Liver (tissue), 9 donors: Measurements from ENCODE around the gene ADGRL2. TPM values are rescaled to one million over a fixed set of nuclear protein-coding genes. Genes with fewer than 3 reads are reported as not detected.

Experiments used
- DNase-seq: peaks from one replicate; pipeline ENCODE4 v3.0.0-alpha.2; 2017; ENCODE audit warnings: low spot score
- H3K27ac ChIP-seq, 2 donors: one replicate each; pipeline ENCODE4 v1.7.0; 2013; ENCODE audit warnings: inconsistent platforms in 2 of 2, low read length in 2 of 2, control low read depth in 1 of 2, low read depth in 1 of 2, mild to moderate bottlenecking in 1 of 2
- H3K27me3 ChIP-seq, 4 donors: one replicate each; pipeline versions ENCODE4 v1.6.1 to v1.7.0; 2013; ENCODE audit warnings: low read length in 3 of 4, inconsistent platforms in 1 of 4, mild to moderate bottlenecking in 1 of 4, moderate library complexity in 1 of 4; ENCODE audit not compliant: control insufficient read depth in 4 of 4, insufficient read depth in 4 of 4
- H3K36me3 ChIP-seq, 4 donors: one replicate each; pipeline versions ENCODE4 v1.6.1 to v1.7.0; 2013; ENCODE audit warnings: low read length in 3 of 4, mild to moderate bottlenecking in 3 of 4, low read depth in 1 of 4, moderate library complexity in 1 of 4; ENCODE audit not compliant: control insufficient read depth in 4 of 4, insufficient read depth in 3 of 4
- H3K4me1 ChIP-seq, 4 donors: one replicate each; pipeline versions ENCODE4 v1.6.1 to v1.7.0; 2013; ENCODE audit warnings: low read length in 3 of 4, mild to moderate bottlenecking in 3 of 4, moderate library complexity in 1 of 4; ENCODE audit not compliant: control insufficient read depth in 4 of 4, insufficient read depth in 4 of 4
- H3K4me3 ChIP-seq, 3 donors: one replicate each; pipeline versions ENCODE4 v1.6.1 to v1.7.0; 2013; ENCODE audit warnings: low read length in 3 of 3, control low read depth in 1 of 3, low read depth in 1 of 3, mild to moderate bottlenecking in 1 of 3
- H3K9ac ChIP-seq, 2 donors: one replicate each; pipeline ENCODE4 v1.7.0; 2013; ENCODE audit warnings: low read length in 2 of 2, mild to moderate bottlenecking in 2 of 2, moderate library complexity in 2 of 2, control low read depth in 1 of 2, low read depth in 1 of 2
- H3K9me3 ChIP-seq, 4 donors: one replicate each; pipeline versions ENCODE4 v1.6.1 to v1.7.0; 2013; ENCODE audit warnings: low read length in 3 of 4; ENCODE audit not compliant: control insufficient read depth in 4 of 4
- ATF3 ChIP-seq: IDR thresholded peaks from 2 replicates; pipeline ENCODE4 v1.6.1; 2016; ENCODE audit warnings: antibody characterized with exemption
- CTCF ChIP-seq: fragments of 150-350 bp; IDR thresholded peaks from 2 replicates; pipeline ENCODE4 v1.5.1; 2017; ENCODE audit warnings: improper control_type of control experiment, low read depth, low read length; ENCODE audit not compliant: missing input control
- EGR1 ChIP-seq, 2 donors: IDR thresholded peaks; 2 replicates each; pipeline ENCODE4 v1.6.1; 2016 to 2018; ENCODE audit warnings: antibody characterized with exemption in 2 of 2, low read depth in 2 of 2
- FOXA1 ChIP-seq: IDR thresholded peaks from 2 replicates; pipeline ENCODE4 v1.6.1; 2016; ENCODE audit warnings: antibody characterized with exemption
- FOXA2 ChIP-seq: IDR thresholded peaks from 2 replicates; pipeline ENCODE4 v1.6.1; 2016; ENCODE audit warnings: antibody characterized with exemption
- GABPA ChIP-seq, 2 donors: IDR thresholded peaks in 1 of 2; conservative IDR thresholded peaks in 1 of 2; 2 replicates each; pipeline ENCODE4 v1.6.1; 2016; ENCODE audit warnings: antibody characterized with exemption in 2 of 2, mild to moderate bottlenecking in 1 of 2, moderate library complexity in 1 of 2
- HNF4A ChIP-seq, 2 donors: conservative IDR thresholded peaks; 2 replicates each; pipeline ENCODE4 v1.6.1; 2016; ENCODE audit warnings: antibody characterized with exemption in 2 of 2, mild to moderate bottlenecking in 2 of 2
- HNF4G ChIP-seq: IDR thresholded peaks from 2 replicates; pipeline ENCODE4 v1.6.1; 2016; ENCODE audit warnings: antibody characterized with exemption
- JUND ChIP-seq, 2 donors: IDR thresholded peaks; 2 replicates each; pipeline ENCODE4 v1.6.1; 2016; ENCODE audit warnings: antibody characterized with exemption in 2 of 2
- NR2F2 ChIP-seq: IDR thresholded peaks from 2 replicates; pipeline ENCODE4 v1.6.1; 2016; ENCODE audit warnings: antibody characterized with exemption
- RAD21 ChIP-seq, 2 donors: IDR thresholded peaks; 2 replicates each; pipeline ENCODE4 v1.6.1; 2016; ENCODE audit warnings: antibody characterized with exemption in 2 of 2, mild to moderate bottlenecking in 2 of 2
- REST ChIP-seq: IDR thresholded peaks from 2 replicates; pipeline ENCODE4 v1.6.1; 2016; ENCODE audit warnings: antibody characterized with exemption, mild to moderate bottlenecking
- RXRA ChIP-seq, 2 donors: IDR thresholded peaks; 2 replicates each; pipeline ENCODE4 v1.6.1; 2017 to 2018; ENCODE audit warnings: antibody characterized with exemption in 2 of 2, mild to moderate bottlenecking in 1 of 2
- SP1 ChIP-seq: IDR thresholded peaks from 2 replicates; pipeline ENCODE4 v1.6.1; 2018; ENCODE audit warnings: antibody characterized with exemption, mild to moderate bottlenecking
- TAF1 ChIP-seq: conservative IDR thresholded peaks from 2 replicates; pipeline ENCODE4 v1.6.1; 2016; ENCODE audit warnings: antibody characterized with exemption, mild to moderate bottlenecking
- YY1 ChIP-seq: IDR thresholded peaks from 2 replicates; pipeline ENCODE4 v1.6.1; 2016; ENCODE audit warnings: antibody characterized with exemption, mild to moderate bottlenecking
- ZBTB33 ChIP-seq: IDR thresholded peaks from 2 replicates; pipeline ENCODE4 v1.6.1; 2016; ENCODE audit warnings: antibody characterized with exemption
- WGBS: extraction: QIAGEN DNeasy Blood & Tissue Kit; methylation state at CpG from one replicate; pipeline ENCODE4 v1.1.7; 2013; 5-methylcytosine and 5-hydroxymethylcytosine counted together
- polyA plus RNA-seq, 2 donors: library from polyadenylated mRNA; stranded (reverse) in 1 of 2; unstranded in 1 of 2; fragments of 200-250 nt in 1 of 2; fragments of >200 nt in 1 of 2; fragmentation: Nextera tagmentation in 1 of 2; extraction: Ambion mirVana in 1 of 2; gene quantifications; one replicate each; pipeline versions ENCODE4 v1.2.1 to v1.2.3, GENCODE V29; 2013 to 2015
- total RNA-seq, 2 donors: library from RNA; depleted of rRNA; stranded (reverse); fragments of >200 nt; gene quantifications; one replicate each; pipeline ENCODE4 v1.2.3, GENCODE V29; 2014
- TF ChIP-seq, protein P1 (sequence below): IDR thresholded peaks from 2 replicates; pipeline ENCODE4 v1.6.1; 2016; ENCODE audit warnings: antibody characterized with exemption
- donor health status: healthy.
- donor health status: healthy.
- donor health status: healthy.
- donor health status: healthy.
- donor health status: healthy.

ADGRL2 gene
- total and polyA plus RNA-seq, 4 donors = 21.1 to 82.0 (median 31.7) TPM

- peaks cover 0 to 8% (median under 1%) of the 10 kb centered on the region in 4 donors for H3K36me3 ChIP-seq
- TF ChIP-seq ATF3 (no peak), RXRA (IDR thresholded peaks at IDR 0.05) (no peak), HNF4A (conservative IDR thresholded peaks at IDR 0.05) (no peak), FOXA1 (no peak), ZBTB33 (no peak), RAD21 (IDR thresholded peaks at IDR 0.05) (no peak), HNF4G (no peak), GABPA (IDR thresholded peaks at IDR 0.05 in 1 of 2, conservative IDR thresholded peaks at IDR 0.05 in 1 of 2) (no peak), FOXA2 (no peak), REST (no peak), CTCF (no peak), EGR1 (IDR thresholded peaks at IDR 0.05; ENCODE audit: low read depth in 2 of 2) (no peak), JUND (IDR thresholded peaks at IDR 0.05) (no peak), YY1 (no peak), TAF1 (no peak)
- TF ChIP-seq, protein P1, sequence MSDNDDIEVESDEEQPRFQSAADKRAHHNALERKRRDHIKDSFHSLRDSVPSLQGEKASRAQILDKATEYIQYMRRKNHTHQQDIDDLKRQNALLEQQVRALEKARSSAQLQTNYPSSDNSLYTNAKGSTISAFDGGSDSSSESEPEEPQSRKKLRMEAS = no peak
- H3K27ac ChIP-seq = no peak overlapping the region
- H3K9me3 ChIP-seq = no peaks in the 10 kb centered on the region
- no peak for DNase-seq
- no peak overlapping the region for H3K9ac ChIP-seq
- H3K4me3 ChIP-seq = no peak overlapping the region
- WGBS = 92% methylated on average over 1 of the region's 1 CpG
- peaks cover 0 to 4% (median 0%) of the 10 kb centered on the region in 4 donors for H3K4me1 ChIP-seq
- H3K27me3 ChIP-seq = no peaks in the 10 kb centered on the region
These were observed 45.9 kb downstream of the ADGRL2 start for GRCh38 chr1:81846630-81847029.

GRCh38 chr1:81847063-81847462 is 46.3 kb downstream of the ADGRL2 start:
- Histone ChIP-seq H3K4me1 (peaks cover 0 to 4% (median 0%) of the 10 kb centered on the region in 4 donors), H3K9me3 (no peaks in the 10 kb centered on the region), H3K36me3 (peaks cover 0 to 8% (median under 1%) of the 10 kb centered on the region in 4 donors), H3K27ac (no peak overlapping the region), H3K9ac (no peak overlapping the region), H3K4me3 (no peak overlapping the region), H3K27me3 (no peaks in the 10 kb centered on the region)
- WGBS = 92% methylated on average over 2 of the region's 2 CpGs
- DNase-seq = no peak
- TF ChIP-seq GABPA (IDR thresholded peaks at IDR 0.05 in 1 of 2, conservative IDR thresholded peaks at IDR 0.05 in 1 of 2) = no peak
- no peak for TF ChIP-seq EGR1 (IDR thresholded peaks at IDR 0.05; ENCODE audit: low read depth in 2 of 2)
- TF ChIP-seq ATF3 = no peak
- no peak for TF ChIP-seq HNF4G
- TF ChIP-seq JUND (IDR thresholded peaks at IDR 0.05) = no peak
- TF ChIP-seq RAD21 (IDR thresholded peaks at IDR 0.05) = no peak
- TF ChIP-seq FOXA1 = no peak
- TF ChIP-seq CTCF = no peak
- no peak for TF ChIP-seq HNF4A (conservative IDR thresholded peaks at IDR 0.05)
- no peak for TF ChIP-seq NR2F2
- no peak for TF ChIP-seq SP1
- no peak for TF ChIP-seq RXRA (IDR thresholded peaks at IDR 0.05)
- TF ChIP-seq TAF1 = no peak
- no peak for TF ChIP-seq YY1
- TF ChIP-seq, protein P1 = no peak
